HG03097 (cell line): Measurements from ENCODE around the gene NODAL.
"Not testable (repeated sequence)": the region's sequence is repeated elsewhere in the genome, so short reads cannot be mapped to it uniquely, and the experiment has no call there.

Experiments used
- ATAC-seq: cut with Tn5 transposase; IDR thresholded peaks from one replicate; pipeline ENCODE4 v1.9.1; 2021; ENCODE audit not compliant: unreplicated experiment, low FRiP score

Gene NODAL

GRCh38 chr10:70441161-70441894 lies at the start of gene NODAL:
Gene NODAL (minus strand): TSS chr10:70441681. CDS start chr10:70441667, 14 bp downstream.
- ATAC-seq: no peak

GRCh38 chr10:70490142-70490541 lies 48.7 kb upstream of the NODAL start:
- no peak for ATAC-seq

GRCh38 chr10:70487824-70488223 lies 46.3 kb upstream of the NODAL start:
- ATAC-seq: no peak

- ATAC-seq: not testable (repeated sequence)
These were observed 42.4 kb upstream of the NODAL start for GRCh38 chr10:70483872-70484271.

GRCh38 chr10:70482982-70483760 lies 41.7 kb upstream of the NODAL start:
- no peak for ATAC-seq

GRCh38 chr10:70481831-70482530 lies 40.5 kb upstream of the NODAL start:
- ATAC-seq: no peak

GRCh38 chr10:70481105-70481504 lies 39.6 kb upstream of the NODAL start:
- no peak for ATAC-seq

- ATAC-seq: no peak
These were observed 38.9 kb upstream of the NODAL start for GRCh38 chr10:70480239-70480861.

GRCh38 chr10:70479626-70480238 lies 38.3 kb upstream of the NODAL start:
- ATAC-seq: no peak

- no peak for ATAC-seq
These were observed 37.7 kb upstream of the NODAL start for GRCh38 chr10:70479165-70479581.

GRCh38 chr10:70478191-70479164 lies 37.0 kb upstream of the NODAL start, which contains the start of gene PALD1:
Gene PALD1 (plus strand): TSS chr10:70478767. CDS start chr10:70525952, 47,185 bp downstream.
- no peak for ATAC-seq

GRCh38 chr10:70477661-70478162 lies 36.2 kb upstream of the NODAL start:
- no peak for ATAC-seq

- no peak for ATAC-seq
These were observed 35.0 kb upstream of the NODAL start for GRCh38 chr10:70476249-70477035.

GRCh38 chr10:70475661-70476060 lies 34.2 kb upstream of the NODAL start:
- ATAC-seq: no peak

GRCh38 chr10:70474780-70475179 lies 33.3 kb upstream of the NODAL start:
- no peak for ATAC-seq

GRCh38 chr10:70472799-70473454 lies 31.4 kb upstream of the NODAL start:
- no peak for ATAC-seq

- no peak for ATAC-seq
These were observed 25.5 kb upstream of the NODAL start for GRCh38 chr10:70466951-70467350.

- no peak for ATAC-seq
These were observed 24.4 kb upstream of the NODAL start for GRCh38 chr10:70465832-70466231.
